ENCODE data around the gene ANKRD17.

Gene ANKRD17

DNA sequence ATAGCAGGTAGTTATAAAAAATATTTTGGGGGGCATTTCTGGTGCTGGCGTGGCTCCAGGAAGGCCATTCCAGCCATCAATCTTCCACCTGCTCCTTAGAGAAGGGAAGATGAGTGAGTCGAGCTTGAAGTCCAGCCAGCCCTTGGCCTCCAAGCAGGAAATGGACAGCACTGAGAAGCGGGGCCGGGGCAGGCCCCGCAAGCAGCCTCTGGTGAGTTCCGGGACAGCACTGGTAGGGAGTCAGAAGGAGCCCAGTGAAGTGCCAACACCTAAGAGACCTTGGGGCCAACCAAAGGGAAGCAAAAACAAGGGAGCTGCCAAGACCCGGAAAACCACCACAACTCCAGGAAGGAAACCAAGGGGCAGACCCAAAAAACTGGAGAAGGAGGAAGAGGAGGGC, 159.9 kb downstream of the ANKRD17 start:
- H3K9me3 ChIP-seq (ENCODE audit: control insufficient read depth, insufficient read depth, low read length), result no peaks in the 10 kb centered on the region
- no peak overlapping the region for H3K9ac ChIP-seq (ENCODE audit: low read depth, low read length)
- no peaks in the 10 kb centered on the region for H3K27me3 ChIP-seq (ENCODE audit: control insufficient read depth, insufficient read depth, low read length)
- no peak overlapping the region for H3K4me3 ChIP-seq (ENCODE audit: low read depth, low read length)
- H3K4me1 ChIP-seq (ENCODE audit: control insufficient read depth, insufficient read depth, low read length), result no peaks in the 10 kb centered on the region
- H3K36me3 ChIP-seq (ENCODE audit: control insufficient read depth, insufficient read depth, low read length), result peaks cover 5% of the 10 kb centered on the region

DNA sequence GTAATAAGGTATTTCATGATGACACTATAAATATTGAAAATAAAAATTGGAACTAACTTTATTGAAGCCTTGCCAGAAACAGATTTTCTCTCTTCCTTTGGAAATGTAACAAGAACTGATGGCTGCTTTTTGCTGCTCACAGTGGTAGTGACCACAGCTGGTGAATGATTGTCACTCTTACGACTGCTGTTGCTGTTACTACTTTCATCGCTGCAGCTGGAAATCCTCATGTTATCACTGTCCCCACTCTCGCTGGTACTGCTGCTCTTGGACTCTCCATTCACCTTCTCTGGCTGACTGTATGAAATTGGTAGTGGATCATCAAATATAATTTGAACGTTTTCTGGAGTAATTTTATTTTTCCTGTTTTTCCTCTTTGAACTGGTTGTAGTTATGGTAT, 160.6 kb downstream of the ANKRD17 start:
- H3K36me3 ChIP-seq (ENCODE audit: control insufficient read depth, insufficient read depth, low read length), result peaks cover 5% of the 10 kb centered on the region
- H3K4me3 ChIP-seq (ENCODE audit: low read depth, low read length), result no peak overlapping the region
- no peaks in the 10 kb centered on the region for H3K4me1 ChIP-seq (ENCODE audit: control insufficient read depth, insufficient read depth, low read length)
- H3K9me3 ChIP-seq (ENCODE audit: control insufficient read depth, insufficient read depth, low read length), result no peaks in the 10 kb centered on the region
- no peaks in the 10 kb centered on the region for H3K27me3 ChIP-seq (ENCODE audit: control insufficient read depth, insufficient read depth, low read length)
- no peak overlapping the region for H3K9ac ChIP-seq (ENCODE audit: low read depth, low read length)

- peaks cover 12% of the 10 kb centered on the region for H3K36me3 ChIP-seq (ENCODE audit: control insufficient read depth, insufficient read depth, low read length)
Observed at GRCh38 chr4:73092868-73093267, 165.7 kb downstream of the ANKRD17 start.

GRCh38 chr4:73090738-73091137, 167.9 kb downstream of the ANKRD17 start:
- Histone ChIP-seq H3K9ac (ENCODE audit: low read depth, low read length) (no peak overlapping the region), H3K36me3 (ENCODE audit: control insufficient read depth, insufficient read depth, low read length) (peaks cover 12% of the 10 kb centered on the region), H3K9me3 (ENCODE audit: control insufficient read depth, insufficient read depth, low read length) (no peaks in the 10 kb centered on the region)

More at GRCh38 chr4:73092868-73093267, 165.7 kb downstream of the ANKRD17 start:
- no peaks in the 10 kb centered on the region for H3K9me3 ChIP-seq (ENCODE audit: control insufficient read depth, insufficient read depth, low read length)
- no peak overlapping the region for H3K4me3 ChIP-seq (ENCODE audit: low read depth, low read length)
- H3K4me1 ChIP-seq (ENCODE audit: control insufficient read depth, insufficient read depth, low read length), result no peaks in the 10 kb centered on the region
- no peaks in the 10 kb centered on the region for H3K27me3 ChIP-seq (ENCODE audit: control insufficient read depth, insufficient read depth, low read length)
- no peak overlapping the region for H3K9ac ChIP-seq (ENCODE audit: low read depth, low read length)

DNA sequence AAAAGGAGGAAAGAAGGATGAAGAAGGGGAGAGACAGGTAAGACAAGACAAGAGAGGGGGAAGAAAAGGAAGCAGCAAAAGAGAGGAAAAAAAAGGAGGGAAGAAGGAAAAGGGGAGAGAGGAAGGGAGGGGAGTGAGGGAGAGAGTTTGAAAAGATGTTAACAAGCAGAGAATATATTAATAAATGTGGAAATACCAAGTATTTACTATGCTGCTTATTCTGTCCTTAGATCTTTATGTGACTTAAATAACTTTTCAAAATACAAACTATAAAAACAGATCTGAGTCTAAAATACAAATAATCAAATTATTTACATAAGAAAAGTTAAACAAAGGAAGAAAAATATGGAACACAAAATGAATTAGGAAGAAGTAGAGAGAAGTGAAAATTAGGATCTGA, 170.7 kb downstream of the ANKRD17 start:
- Histone ChIP-seq H3K4me3 (ENCODE audit: low read depth, low read length) (no peak overlapping the region), H3K36me3 (ENCODE audit: control insufficient read depth, insufficient read depth, low read length) (peaks cover 12% of the 10 kb centered on the region), H3K9me3 (ENCODE audit: control insufficient read depth, insufficient read depth, low read length) (no peaks in the 10 kb centered on the region), H3K9ac (ENCODE audit: low read depth, low read length) (no peak overlapping the region), H3K27me3 (ENCODE audit: control insufficient read depth, insufficient read depth, low read length) (no peaks in the 10 kb centered on the region), H3K4me1 (ENCODE audit: control insufficient read depth, insufficient read depth, low read length) (no peaks in the 10 kb centered on the region)

More at GRCh38 chr4:73090738-73091137, 167.9 kb downstream of the ANKRD17 start:
- Histone ChIP-seq H3K4me1 (ENCODE audit: control insufficient read depth, insufficient read depth, low read length) (no peaks in the 10 kb centered on the region), H3K27me3 (ENCODE audit: control insufficient read depth, insufficient read depth, low read length) (no peaks in the 10 kb centered on the region), H3K4me3 (ENCODE audit: low read depth, low read length) (no peak overlapping the region)

DNA sequence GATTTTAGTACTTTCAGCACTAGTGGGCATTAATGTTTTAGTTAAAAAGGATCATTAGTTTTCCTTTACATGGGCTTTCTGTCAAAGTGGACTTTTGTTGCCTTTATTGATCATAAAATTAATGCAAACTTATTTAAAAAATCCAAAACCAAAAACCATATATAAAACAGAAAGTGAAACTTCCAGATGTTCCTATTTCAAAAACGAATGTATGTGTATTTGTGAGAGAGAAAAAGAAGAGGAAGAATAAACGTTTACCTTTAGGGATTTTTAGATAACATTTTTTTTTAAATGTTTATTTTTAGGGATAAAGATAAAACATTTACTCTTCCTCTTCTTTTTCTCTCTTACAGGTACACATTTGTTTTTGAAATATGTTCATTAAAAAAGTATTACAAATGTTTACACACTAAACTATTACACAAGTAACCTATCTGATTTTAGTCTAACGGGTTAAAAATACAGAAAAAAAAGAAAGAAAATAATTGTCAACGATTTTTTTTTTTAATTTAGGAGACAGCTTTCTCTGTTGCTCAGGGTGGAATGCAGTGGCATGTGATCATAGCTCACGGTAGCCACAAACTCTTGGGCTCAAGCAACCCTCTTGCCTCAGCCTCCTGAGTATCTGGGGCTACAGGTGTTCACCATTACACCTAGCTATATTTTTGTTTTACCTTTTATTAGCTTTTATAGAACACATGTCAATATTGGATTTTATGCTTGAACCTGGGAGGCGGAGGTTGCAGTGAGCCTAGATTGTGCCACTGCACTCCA, 172.3 kb downstream of the ANKRD17 start:
- H3K36me3 ChIP-seq (ENCODE audit: control insufficient read depth, insufficient read depth, low read length), result peaks cover 4% of the 10 kb centered on the region
- no peaks in the 10 kb centered on the region for H3K9me3 ChIP-seq (ENCODE audit: control insufficient read depth, insufficient read depth, low read length)
- H3K27me3 ChIP-seq (ENCODE audit: control insufficient read depth, insufficient read depth, low read length), result no peaks in the 10 kb centered on the region
- no peak overlapping the region for H3K4me3 ChIP-seq (ENCODE audit: low read depth, low read length)
- H3K4me1 ChIP-seq (ENCODE audit: control insufficient read depth, insufficient read depth, low read length), result no peaks in the 10 kb centered on the region
- no peak overlapping the region for H3K9ac ChIP-seq (ENCODE audit: low read depth, low read length)

DNA sequence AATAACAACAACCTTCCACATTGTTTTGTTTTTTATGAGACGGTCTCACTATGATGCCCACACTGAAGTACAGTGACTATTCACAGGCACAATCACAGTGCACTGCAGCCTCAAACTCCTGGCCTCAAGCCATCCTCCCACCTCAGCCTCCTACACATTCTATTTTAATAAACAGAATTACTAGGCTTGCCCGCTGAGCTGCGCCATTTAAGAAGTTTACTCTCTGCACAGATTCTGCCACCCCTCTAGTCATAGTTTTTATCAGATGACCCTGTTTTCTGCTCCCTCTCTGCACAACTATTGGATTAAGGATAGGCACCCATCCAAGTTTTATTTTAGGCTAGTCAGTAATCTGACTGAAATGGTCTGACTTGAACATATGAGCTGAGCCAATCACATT, 177.8 kb downstream of the ANKRD17 start:
- Histone ChIP-seq H3K9ac (ENCODE audit: low read depth, low read length) (no peak overlapping the region), H3K4me1 (ENCODE audit: control insufficient read depth, insufficient read depth, low read length) (no peaks in the 10 kb centered on the region), H3K27me3 (ENCODE audit: control insufficient read depth, insufficient read depth, low read length) (no peaks in the 10 kb centered on the region), H3K36me3 (ENCODE audit: control insufficient read depth, insufficient read depth, low read length) (peaks cover 9% of the 10 kb centered on the region), H3K4me3 (ENCODE audit: low read depth, low read length) (no peak overlapping the region), H3K9me3 (ENCODE audit: control insufficient read depth, insufficient read depth, low read length) (no peaks in the 10 kb centered on the region)

DNA sequence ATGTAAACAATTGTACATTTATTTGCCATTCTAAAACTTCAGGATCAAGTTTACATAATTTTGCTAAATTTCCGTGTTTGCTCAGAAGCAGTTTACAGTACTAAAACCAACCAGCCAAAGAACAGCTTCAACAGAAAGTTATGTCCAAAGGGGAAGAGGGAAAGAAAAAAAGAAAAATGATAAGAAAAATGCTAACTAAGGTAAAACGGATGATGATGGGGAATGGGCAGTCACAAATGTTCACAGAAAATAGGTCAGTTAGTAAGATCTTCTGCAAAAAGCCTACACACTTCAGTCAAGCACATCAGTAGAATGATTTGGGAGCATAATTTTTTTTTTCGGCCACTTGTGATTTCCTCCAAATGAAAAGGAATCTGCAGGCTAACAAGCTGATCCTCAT, 182.8 kb downstream of the ANKRD17 start:
- H3K9ac ChIP-seq (ENCODE audit: low read depth, low read length), result no peak overlapping the region
- no peaks in the 10 kb centered on the region for H3K9me3 ChIP-seq (ENCODE audit: control insufficient read depth, insufficient read depth, low read length)
- H3K4me1 ChIP-seq (ENCODE audit: control insufficient read depth, insufficient read depth, low read length), result no peaks in the 10 kb centered on the region
- no peaks in the 10 kb centered on the region for H3K27me3 ChIP-seq (ENCODE audit: control insufficient read depth, insufficient read depth, low read length)
- H3K4me3 ChIP-seq (ENCODE audit: low read depth, low read length), result no peak overlapping the region
- H3K36me3 ChIP-seq (ENCODE audit: control insufficient read depth, insufficient read depth, low read length), result peaks cover 6% of the 10 kb centered on the region

- H3K36me3 ChIP-seq (ENCODE audit: control insufficient read depth, insufficient read depth, low read length), result no peaks in the 10 kb centered on the region
- H3K9ac ChIP-seq (ENCODE audit: low read depth, low read length), result peak overlapping the region; percentile 55
- H3K4me3 ChIP-seq (ENCODE audit: low read depth, low read length), result peak overlapping the region; percentile 95
- no peaks in the 10 kb centered on the region for H3K4me1 ChIP-seq (ENCODE audit: control insufficient read depth, insufficient read depth, low read length)
- no peaks in the 10 kb centered on the region for H3K27me3 ChIP-seq (ENCODE audit: control insufficient read depth, insufficient read depth, low read length)
- no peaks in the 10 kb centered on the region for H3K9me3 ChIP-seq (ENCODE audit: control insufficient read depth, insufficient read depth, low read length)
Observed at GRCh38 chr4:73070074-73070390, 188.6 kb downstream of the ANKRD17 start.

DNA sequence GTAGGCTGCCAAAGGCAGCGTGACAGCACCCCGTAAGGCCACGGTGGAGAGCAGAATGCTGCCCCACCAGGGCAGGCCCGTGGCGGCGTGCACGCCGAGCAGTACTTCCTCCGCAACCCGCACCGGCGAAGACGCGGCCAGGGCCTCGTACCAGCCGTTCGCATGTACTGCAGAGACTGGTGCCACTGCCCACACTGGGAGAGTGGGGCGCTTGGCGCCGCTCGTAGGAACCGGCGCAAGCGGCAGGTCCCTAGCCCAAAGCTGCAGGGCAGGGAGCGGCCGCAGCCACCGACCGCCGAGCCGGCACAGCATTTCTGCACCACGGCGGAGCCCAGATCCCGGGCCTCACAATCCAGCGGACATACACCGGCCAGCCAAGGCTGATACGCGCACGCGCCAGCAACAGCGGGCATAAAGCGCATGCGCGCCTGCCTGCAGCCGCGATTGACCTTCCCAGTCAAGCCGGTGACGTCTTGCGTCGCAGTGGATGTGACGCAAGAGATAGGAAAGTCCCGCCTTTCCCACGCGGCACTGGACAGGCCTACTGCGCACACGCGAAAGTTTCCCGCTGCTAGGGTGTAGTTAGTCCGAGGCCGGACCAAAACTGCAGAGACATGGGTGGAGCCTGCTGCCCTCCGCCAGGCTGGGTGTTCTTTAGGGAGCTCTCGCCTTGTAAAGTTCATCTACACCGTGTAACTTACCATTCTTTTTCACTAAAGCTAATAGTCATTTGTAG, 189.1 kb downstream of the ANKRD17 start, which contains the start of gene COX18:
Gene COX18 (minus strand): TSS at position 379 of the 736 bp plus-strand sequence. CDS start 67 bp downstream, at position 312.
- H3K9ac ChIP-seq (ENCODE audit: low read depth, low read length), result peak within 1 kb of the TSS; percentile 90
- H3K36me3 ChIP-seq (ENCODE audit: control insufficient read depth, insufficient read depth, low read length), result no peaks in the 10 kb centered on the region
- H3K4me1 ChIP-seq (ENCODE audit: control insufficient read depth, insufficient read depth, low read length), result no peaks in the 10 kb centered on the region
- no peaks in the 10 kb centered on the region for H3K27me3 ChIP-seq (ENCODE audit: control insufficient read depth, insufficient read depth, low read length)
- H3K4me3 ChIP-seq (ENCODE audit: low read depth, low read length), result peak within 1 kb of the TSS; percentile 95
- no peaks in the 10 kb centered on the region for H3K9me3 ChIP-seq (ENCODE audit: control insufficient read depth, insufficient read depth, low read length)

- H3K4me1 ChIP-seq (ENCODE audit: control insufficient read depth, insufficient read depth, low read length), result no peaks in the 10 kb centered on the region
- H3K4me3 ChIP-seq (ENCODE audit: low read depth, low read length), result peak overlapping the region; percentile 95
- H3K9me3 ChIP-seq (ENCODE audit: control insufficient read depth, insufficient read depth, low read length), result no peaks in the 10 kb centered on the region
- H3K9ac ChIP-seq (ENCODE audit: low read depth, low read length), result peak overlapping the region; percentile 90
- H3K27me3 ChIP-seq (ENCODE audit: control insufficient read depth, insufficient read depth, low read length), result no peaks in the 10 kb centered on the region
- no peaks in the 10 kb centered on the region for H3K36me3 ChIP-seq (ENCODE audit: control insufficient read depth, insufficient read depth, low read length)
Observed at GRCh38 chr4:73068491-73069337, 189.9 kb downstream of the ANKRD17 start.

All from iPS-15b (cell line).